Putamen (tissue), 1 donor: Measurements from ENCODE around the gene ZNF473.
"Not testable (repeated sequence)": the region's sequence is repeated elsewhere in the genome, so short reads cannot be mapped to it uniquely, and the experiment has no call there.

ENCODE experiments used
- DNase-seq: peaks from one replicate; pipeline ENCODE4 v3.0.0-alpha.2; 2016; ENCODE audit warnings: low spot score

The ZNF473 gene

DNA sequence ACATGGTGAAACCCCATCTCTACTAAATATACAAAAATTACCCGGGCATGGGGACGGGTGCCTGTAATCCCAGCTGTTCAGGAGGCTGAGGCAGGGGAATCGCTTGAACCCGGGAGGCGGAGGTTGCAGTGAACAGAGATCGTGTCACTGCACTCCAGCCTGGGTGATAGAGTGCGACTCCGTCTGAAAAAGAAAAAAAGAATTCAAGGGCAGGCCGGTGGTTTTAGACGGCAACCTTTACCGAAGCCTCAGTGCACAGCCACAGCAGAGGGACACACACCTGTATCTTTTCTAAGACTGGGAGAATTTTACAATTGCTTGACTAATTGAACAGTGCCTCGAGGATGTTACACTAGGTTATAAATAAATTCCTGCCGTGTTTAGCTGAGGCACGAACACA is 73.9 kb downstream of the ZNF473 start:
- DNase-seq: not testable (repeated sequence)

DNA sequence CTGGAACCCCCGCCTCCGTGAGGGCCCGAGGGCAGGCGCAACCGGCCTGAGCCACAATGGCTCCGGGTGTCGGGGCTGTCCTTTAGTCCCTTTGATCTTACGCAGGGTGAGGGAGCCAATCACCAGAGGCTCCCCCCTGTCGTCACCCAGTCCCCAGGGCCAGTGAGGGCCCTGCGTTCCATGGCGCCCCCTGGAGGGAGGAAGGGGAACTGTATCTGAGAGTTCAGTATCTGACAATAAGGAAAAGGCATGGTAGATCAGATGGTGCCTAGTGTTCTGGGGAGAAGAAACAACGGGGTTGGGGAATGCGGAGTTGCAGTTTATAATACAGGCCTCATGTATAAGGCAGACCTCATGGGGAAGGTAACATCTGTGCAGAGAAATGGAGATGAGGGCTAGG is 75.1 kb downstream of the ZNF473 start:
- DNase-seq: not testable (repeated sequence)
